Stimulated activated CD8-positive, alpha-beta memory T cell treated with anti-CD3 and anti-CD28 coated beads, Interleukin-2, amount 100 ng/mL, for 48 hours (primary cell): ENCODE measurements around the gene DCAF4.

ENCODE experiments used
- DNase-seq, 2 donors: peaks; one replicate each; pipeline ENCODE4 v3.0.0-alpha.2; 2020; ENCODE audit warnings: low read depth in 2 of 2

Gene DCAF4, protein sequence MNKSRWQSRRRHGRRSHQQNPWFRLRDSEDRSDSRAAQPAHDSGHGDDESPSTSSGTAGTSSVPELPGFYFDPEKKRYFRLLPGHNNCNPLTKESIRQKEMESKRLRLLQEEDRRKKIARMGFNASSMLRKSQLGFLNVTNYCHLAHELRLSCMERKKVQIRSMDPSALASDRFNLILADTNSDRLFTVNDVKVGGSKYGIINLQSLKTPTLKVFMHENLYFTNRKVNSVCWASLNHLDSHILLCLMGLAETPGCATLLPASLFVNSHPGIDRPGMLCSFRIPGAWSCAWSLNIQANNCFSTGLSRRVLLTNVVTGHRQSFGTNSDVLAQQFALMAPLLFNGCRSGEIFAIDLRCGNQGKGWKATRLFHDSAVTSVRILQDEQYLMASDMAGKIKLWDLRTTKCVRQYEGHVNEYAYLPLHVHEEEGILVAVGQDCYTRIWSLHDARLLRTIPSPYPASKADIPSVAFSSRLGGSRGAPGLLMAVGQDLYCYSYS

DNA sequence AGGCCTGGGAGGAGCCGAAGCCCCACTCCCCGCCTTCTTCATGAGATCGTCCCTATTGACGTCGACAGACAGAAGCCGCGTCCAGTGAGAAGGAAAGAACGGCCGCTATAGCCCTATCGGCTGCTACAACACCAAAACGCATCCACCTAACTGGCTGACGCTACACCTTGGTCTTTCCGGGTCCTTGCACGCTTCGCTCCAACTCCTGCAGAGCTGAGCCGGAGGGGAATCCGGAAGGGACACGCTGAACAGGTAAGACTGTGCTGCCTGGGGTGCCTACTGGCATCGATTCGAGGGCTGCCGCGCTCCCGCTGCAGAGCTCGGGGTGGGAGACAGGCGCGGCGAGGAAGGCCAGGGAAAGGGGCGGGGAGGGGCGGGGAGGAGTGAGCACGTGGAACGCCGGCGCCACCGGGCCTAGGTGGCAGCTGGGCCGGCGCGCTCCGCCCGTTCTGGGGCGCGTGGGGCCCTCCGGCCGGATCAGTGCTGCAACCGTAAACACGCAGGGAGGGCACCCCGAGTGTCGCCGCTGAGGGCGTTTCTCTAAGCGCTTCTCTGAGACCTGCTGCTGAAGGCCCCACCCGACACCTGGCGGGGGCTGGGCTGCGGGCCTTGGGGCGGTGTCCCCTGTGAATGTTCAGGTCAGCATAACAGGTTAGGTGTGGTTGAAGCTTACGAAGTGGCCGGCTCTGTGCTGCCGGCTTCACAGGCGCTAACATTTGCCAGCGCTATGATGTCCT is at the start of gene DCAF4:
Gene DCAF4 (plus strand): TSS at position 173 of the 737 bp plus-strand sequence. CDS start 11,515 bp downstream, outside the sequence.
- peak; percentile 88 to 91 for DNase-seq

DNA sequence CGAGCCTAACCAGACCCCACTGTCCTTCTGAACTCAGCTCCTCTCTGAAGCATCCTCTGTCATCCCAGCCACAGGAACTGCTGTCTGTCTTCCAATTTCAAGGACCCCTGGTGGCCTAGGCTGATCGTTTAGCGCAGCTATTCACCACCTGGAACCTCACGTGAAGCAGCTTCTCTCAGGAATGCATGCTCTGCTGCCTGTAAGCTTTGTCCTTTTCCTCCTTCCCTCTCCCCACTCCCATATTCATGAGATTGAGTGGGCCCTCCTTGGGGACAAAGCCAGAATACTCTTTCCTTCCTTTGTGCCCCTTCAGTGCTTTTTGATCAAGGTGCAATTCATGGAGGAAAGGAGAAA is 49.6 kb upstream of the DCAF4 start:
- DNase-seq: no peak

DNA sequence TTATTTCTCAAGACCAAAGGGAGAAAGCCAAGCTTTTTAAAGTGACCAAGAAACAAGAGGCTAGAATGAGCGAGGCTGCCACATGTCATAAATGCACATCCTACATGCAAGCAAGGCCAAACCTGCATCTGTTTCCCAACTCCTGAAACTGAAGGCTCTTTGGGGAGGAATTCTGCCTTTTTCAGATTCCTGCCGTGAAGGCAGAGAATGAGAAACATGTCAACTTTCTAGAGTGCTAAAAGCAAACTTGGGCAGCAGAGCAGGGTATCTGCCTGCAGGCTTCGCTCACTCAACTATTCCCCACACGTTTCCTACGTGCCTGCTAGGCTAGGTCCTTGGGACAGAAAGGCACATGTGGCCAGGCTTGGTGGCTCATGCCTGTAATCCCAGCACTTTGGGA is 47.5 kb upstream of the DCAF4 start:
- no peak for DNase-seq

DNA sequence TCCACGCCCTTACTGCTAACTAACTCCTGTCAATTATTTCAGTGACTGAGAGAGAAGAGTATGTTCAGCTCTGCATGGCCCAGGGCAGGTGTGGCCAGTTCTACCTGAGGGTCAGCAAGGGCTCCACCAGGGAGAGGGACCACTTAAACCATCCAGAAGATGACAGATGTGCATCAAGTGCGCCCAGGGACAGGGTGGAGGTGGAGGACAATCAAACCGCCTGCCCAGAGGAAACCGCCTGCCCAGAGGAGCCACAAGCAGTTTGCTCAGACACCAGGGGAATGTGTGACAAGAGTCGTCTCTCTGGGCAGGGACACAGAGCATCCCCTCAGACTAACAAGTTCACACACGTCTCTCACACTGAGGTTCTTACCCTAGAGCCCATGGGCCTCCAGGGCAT is 46.8 kb upstream of the DCAF4 start:
- no peak for DNase-seq

DNA sequence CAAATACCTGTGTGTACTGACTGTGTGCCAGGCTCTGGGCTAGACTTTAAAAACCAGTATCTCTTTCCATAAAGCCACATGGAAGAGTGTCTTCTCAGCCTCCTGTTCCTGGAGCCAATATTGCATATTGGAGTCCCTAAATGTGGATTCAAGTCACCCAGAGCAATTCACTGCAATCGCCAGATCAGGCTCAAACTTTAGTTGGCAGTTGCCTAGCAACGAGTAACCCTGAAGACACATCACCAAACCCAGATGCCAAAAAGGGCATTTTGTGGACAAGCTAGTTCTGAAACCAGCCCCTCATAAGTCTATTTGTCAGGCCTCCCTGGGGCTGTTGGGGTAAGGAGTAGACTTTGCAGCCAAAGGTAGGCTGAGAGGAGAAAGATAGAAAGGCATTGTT is 46.1 kb upstream of the DCAF4 start:
- no peak for DNase-seq

DNA sequence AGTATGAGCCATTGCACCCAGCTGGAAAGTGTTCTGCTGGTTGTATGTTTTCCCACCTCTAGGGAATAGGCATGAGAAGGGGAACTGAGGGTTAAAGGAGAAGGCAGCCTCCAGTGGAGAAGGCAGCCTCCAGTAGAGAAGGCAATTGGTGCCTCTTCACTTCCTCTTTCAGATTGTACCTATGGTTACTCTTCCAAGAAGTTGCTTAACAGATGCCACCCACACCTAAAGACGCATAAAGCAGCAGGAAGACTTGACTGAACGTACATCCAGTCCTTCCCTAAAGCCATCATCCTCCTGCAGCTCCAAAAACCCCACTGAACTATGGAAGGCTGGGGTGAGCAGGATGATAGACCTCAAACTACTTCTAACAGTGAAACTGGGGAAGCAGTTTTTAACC is 45.4 kb upstream of the DCAF4 start:
- no peak for DNase-seq

DNA sequence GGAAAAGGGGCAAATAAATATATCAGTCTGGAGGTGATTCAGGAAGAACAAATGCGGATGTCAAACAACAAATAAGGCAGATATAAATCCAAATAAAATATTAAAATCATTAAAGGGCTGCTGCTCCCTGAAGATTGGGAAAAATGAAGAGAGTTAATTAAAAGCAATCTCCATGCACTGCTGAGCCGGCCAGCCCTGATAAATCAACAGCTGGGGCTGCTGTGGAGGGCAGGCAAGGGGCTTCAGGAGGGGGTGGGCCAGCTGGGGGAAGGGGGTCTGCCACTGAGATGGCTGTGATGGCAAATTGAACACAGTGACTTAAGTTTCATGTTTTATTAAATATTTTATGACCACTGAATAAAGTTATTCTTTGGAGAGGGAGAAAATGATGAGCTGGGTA is 44.7 kb upstream of the DCAF4 start:
- no peak for DNase-seq

DNA sequence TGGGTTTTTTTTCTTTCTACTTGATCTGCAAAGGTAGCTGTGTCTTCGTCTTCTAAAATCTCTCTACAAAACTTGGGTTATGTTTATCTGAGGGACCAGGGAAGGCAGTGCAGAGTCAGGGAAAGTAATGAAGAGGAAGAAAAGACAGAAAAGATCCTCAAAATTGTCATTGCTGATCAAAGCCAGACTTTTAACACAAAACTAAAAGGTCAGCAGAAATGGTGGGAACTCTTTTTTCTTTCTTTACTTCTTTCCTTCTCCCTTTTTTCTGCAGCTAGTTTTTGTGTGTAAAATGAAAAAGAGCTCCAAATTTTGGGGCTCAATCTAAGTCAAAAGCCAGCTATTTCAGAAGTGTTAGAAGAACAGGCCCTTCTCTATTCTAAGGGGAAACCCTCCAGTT is 44.2 kb upstream of the DCAF4 start:
- DNase-seq: no peak

DNA sequence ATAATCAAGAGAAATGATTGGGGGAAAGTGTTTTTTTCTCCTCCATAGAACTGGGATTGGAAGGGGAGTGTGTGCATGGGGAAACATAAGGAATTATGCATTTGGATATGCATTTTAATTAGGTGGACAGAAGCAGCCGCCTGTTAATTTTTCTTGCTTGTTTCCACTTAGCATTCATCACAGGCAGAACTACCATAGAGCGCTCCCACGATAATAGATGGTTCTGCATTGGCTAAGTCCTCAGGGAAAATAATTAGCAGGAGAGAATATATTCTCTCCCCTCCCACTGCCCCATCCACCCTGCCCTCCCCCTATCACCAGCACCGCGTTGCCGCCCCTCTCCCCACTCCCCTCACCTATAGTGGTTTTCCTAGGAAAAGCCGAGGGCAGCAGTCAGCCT is 43.8 kb upstream of the DCAF4 start:
- no peak for DNase-seq

DNA sequence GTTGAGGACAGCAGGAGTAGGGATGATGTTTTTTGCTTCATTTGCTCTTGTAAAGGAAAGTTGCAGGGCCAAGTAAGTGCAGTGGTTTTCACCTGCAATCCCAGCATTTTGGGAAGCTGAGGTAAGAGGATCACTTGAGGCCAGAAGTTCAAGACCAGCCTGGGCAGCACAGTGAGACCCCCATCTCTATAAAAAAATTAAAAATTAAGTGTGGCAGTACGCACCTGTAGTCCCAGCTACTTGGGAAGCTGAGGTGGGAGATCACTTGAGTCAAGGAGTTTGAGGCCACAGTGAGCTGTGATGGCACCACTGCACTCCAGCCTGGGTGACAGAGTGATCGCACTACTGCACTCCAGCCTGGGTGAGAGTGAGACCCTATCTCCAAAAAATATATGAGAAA is 43.2 kb upstream of the DCAF4 start:
- no peak for DNase-seq

DNA sequence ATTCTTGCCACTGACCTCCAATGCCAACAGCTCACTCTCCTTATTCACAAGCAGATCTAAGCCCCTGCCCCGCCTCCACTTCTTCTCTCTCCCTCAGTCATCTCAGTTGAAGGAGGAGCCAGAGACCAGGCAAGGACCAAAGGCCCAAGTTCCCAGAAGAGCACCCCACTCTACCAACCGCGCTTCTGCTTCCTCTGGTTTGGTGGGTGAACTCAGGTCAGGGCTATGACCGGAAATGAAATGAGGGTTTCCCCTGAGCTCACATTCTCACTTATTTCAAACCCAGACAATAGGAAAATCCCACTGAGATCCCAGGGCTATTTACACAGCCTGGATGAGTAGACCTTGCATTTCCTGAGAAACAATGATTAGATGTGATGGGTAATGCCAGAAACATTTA is 42.3 kb upstream of the DCAF4 start:
- no peak for DNase-seq

DNA sequence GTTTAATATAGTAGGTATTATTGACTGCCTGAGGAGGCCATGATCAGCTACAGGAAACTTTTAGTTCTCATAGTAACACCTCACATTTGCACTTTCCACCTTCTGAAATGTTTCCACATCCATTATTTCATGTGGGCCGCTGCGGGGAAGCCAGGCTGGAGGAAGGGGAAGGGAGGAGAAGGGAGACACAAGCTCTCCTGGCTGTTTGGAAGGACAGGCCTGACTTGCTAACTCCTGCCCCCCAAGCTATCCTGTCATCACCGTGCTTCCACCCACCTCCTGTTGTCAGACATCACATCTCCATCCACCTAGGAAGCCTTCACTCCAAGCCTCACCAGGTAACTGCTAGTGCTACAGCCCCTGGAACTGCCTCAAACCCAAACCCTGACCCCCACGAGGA is 41.9 kb upstream of the DCAF4 start:
- no peak for DNase-seq

DNA sequence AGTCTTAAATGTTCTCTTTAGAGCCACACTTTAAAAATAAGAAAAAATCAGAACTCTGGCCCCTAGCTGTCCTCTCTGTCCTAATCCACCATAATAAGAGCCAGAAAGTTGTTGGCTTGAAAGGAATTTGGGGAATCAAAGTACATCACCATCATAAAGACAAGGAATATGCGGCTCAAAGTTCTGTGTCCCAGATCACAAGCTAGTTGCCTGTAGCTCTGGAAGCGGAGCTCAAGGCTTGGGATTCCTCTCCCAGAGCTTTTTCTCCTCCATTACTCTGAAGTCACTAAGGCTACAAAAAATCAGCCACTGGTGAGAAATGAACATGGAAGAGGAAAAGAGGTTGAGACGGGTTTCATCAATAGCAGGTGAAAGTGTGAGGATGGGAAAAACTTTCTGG is 38.8 kb upstream of the DCAF4 start:
- no peak for DNase-seq

DNA sequence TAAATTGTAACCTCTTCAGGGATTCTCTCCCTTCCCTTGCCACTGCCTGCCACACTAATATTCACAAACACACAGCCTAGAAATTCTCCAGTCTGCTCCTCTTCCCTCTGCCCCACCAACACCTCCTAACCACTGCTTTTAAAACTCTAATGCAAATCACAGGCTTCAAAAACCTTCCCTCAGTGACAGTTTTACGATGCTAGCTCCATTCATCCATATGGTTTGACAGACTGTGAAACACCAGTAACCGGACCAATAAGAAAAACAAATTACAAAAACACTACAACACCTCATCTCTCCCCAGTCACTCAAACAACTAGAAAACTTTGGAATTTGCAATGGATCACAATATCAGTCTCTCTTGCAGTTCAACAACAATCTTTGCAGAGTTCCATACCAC is 38.1 kb upstream of the DCAF4 start:
- DNase-seq: no peak

DNA sequence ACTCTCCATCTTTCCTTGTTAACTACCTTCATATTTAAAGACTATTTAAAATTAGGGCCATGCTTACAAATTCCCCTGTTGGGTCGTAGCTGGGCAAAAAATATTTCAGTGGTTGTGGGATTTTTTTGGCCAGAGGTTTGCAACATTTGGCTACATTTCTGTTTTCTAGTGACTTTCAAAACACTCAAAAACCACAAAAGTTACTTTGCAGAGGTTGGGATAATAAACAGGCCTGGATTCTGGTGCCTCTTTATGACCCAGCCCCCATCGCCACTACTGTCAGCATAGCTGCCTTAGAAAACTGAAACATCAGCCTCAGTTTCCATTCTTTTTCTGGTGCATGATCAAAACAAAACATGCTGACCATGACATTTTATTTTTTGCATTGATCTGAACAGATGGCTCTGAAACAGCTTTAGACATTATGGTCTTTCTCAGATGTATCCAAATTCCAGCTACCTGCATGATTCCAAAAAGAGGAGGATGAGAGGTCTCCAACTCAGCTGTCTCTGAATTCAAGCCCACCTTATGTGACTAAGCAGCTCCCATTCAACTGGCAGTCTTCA is 37.5 kb upstream of the DCAF4 start:
- no peak for DNase-seq

DNA sequence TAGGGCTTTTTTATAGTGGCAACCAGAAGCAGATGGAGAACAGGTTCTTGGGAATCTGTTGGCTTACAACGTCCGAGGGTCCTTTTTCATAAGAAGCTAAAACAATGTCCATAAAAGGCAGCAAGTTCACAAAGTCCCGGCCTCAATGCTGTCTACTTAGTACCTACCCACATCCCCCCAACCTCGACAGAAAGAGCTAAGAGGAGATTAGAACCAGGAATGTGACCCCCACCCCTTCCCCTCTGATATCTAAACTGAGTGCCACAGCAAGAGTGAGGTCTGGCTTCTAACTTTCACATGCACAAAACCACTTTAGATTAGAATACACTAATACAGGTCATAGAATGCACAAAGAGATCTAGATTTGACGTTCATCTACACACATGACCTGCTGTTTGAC is 36.9 kb upstream of the DCAF4 start:
- no peak for DNase-seq

DNA sequence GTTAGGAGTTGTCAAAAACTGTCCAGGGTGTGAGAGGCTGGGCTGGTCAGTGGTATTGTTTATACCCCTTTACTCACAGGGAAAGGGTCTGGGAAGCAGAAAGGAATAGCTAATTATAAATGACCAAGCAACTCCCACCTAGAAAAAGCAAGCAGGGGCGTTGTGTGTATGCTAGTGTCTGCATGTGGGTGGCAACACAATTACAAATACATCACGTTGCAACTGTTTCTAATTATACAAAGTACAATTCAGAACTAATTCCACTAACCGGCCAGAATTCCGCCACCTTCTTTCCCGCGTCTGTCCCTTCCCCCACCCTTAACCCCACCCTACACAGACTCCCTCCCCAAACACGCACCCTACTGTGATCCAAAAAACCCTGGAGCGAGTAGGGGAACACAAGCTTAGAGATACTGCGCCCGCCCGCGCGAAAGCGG is 34.6 kb upstream of the DCAF4 start:
- DNase-seq: no peak

DNA sequence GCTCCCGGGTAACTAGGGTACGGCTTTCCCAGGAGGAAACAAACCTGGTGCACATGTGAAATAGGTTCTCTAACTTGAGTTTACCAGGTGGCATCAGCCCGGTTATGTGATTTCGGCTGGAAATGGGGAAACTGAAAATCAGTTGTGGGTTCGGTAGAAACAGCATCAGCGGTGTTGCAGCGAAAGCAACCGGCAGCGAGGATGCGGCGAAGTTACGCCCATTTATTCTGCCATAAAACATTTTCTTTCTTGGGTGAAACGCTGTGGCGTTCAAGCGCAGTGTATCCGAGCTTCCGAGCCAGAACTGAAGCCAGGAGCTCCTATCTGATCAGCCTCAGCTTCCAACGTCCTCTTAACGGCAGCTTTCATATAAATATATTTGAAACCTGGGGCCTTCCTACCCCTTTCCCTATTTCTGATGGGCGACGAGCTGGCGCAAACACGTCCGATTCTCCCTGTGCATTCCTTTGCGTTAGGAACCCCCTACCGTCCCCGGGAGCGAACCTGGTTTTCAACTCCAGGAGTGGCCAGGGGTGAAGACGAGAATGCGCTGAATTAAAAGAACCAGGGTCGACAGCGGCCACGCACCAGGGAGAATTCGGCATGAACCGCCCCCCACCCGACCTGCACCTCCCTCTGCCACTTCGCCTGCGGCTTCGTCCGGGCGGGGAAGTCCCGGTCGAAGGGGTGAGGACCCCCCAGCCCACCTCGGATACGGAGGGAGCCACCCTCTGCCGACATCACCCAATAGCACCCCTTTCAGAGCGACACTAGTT is 34.0 kb upstream of the DCAF4 start:
- DNase-seq: no peak

DNA sequence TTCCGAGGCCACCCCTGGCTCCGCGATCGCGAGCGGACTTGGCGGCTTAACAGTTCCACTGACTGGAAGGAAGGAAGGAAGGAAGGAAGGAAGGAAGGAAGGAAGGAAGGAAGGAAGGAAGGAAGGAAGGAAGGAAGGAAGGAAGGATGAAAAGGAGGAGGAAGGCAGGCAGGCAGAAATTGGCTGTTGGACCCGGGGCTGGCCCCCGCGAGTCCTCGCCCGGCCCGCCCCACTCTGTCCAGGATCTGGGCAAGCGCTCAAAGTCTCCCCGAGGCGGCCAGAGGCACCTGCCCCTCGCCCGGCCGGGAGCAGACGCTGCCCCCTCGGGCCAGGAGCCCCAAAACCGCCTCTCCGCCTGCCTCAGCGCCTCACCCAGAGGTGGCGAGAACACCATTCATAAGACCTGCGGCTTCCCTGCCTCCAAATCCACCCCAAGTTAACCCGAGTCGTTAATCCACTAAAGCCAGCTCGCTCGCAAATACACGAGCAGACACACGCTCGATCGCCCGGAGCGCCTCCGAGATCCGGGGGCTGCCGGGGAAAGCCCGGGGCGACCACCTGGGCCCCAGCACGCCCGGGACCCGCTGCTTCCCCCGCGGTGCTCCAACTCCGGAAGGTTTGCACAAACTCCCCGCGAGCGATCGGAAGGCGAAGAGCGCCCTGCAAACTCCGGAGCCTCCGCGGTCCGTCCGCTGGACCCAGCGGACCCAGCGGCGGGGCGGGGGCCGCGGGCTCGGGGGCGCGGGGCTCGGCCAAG is 33.2 kb upstream of the DCAF4 start:
- no peak for DNase-seq

DNA sequence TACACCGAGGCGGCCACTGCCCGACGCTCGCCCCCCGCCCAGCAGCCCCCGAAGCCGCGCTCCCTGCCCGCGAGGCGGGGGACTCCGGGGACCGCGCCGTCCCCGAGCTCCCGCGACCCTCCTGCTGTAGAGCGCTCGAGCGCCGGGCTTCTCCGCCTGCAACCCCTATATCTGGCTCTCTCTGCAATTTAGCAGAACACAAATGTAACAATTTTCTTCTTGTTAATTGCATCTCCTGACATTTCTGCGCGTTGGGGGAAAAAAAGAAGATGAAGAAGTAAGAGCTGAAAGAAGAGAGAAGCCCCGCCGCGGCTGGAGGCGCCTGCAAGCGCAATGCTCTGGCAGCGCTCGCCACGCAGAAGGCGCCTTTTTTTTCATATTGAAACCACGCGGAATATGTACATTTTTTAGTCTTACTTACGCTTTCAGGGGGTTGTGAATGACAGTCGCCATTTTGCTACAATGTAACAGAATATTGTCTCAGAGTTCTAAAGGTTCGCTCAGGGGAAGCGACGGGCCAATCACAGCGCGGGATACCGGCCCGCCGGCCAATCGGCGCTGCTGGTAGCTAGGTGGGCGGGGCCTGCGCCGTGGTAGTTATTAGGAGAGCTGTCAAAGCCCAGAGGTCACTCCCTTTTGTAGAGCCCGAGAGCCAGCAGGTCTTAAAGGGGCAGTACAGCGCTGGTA is 32.5 kb upstream of the DCAF4 start, which contains the start of gene DPF3:
Gene DPF3 (minus strand): TSS at position 466 of the 687 bp plus-strand sequence. CDS start 13 bp downstream, at position 453.
- DNase-seq: peak; percentile 90 to 93

DNA sequence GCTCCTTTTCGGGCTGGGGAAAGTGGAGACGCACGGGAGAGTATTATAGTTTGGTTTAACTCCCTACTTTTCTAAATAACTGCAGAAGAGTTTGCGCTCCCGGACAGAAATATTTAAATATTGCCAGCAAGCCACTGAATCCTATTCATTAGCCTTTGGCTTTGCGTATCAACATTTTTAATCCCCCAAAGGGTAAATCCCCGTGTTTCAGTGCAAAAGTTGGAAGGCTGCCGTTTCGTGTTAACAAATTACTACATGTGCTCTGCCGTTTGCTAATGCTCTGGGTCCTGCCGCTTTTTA is 32.0 kb upstream of the DCAF4 start:
- no peak for DNase-seq
